SJSA1 (cell line): ENCODE measurements around the gene MYO5A. TPM values are rescaled to one million over a fixed set of nuclear protein-coding genes. Genes with fewer than 3 reads are reported as not detected.

Source experiments
- DNase-seq, 2 experiments: peaks; one replicate each; pipeline ENCODE4 v3.0.0-alpha.2; 2015 to 2020; ENCODE audit warnings: low spot score in 2 of 2, low read depth in 1 of 2
- H3K27ac ChIP-seq: fragments of 250-450 bp; sonication (Bioruptor Pico); 2 replicates; pipeline ENCODE4 v1.5.1; 2020; ENCODE audit warnings: mild to moderate bottlenecking, moderate library complexity
- H3K27me3 ChIP-seq: fragments of 250-450 bp; sonication (Bioruptor Pico); replicated peaks from 2 replicates; pipeline ENCODE4 v1.5.1; 2020; ENCODE audit warnings: mild to moderate bottlenecking, moderate library complexity
- H3K36me3 ChIP-seq: fragments of 250-450 bp; sonication (Bioruptor Pico); 2 replicates; pipeline ENCODE4 v1.5.1; 2020; ENCODE audit warnings: mild to moderate bottlenecking
- H3K4me1 ChIP-seq: fragments of 250-450 bp; sonication (Bioruptor Pico); replicated peaks from 2 replicates; pipeline ENCODE4 v1.6.1; 2021; ENCODE audit warnings: mild to moderate bottlenecking
- H3K4me3 ChIP-seq: fragments of 250-450 bp; sonication (Bioruptor Pico); 2 replicates; pipeline ENCODE4 v1.5.1; 2020; ENCODE audit warnings: mild to moderate bottlenecking
- H3K9me3 ChIP-seq: fragments of 250-450 bp; sonication (Bioruptor Pico); replicated peaks from 2 replicates; pipeline ENCODE4 v1.5.1; 2020; ENCODE audit warnings: mild to moderate bottlenecking
- total RNA-seq: library from RNA; depleted of rRNA; stranded (reverse); fragments of >200 nt; shearing (Covaris generic); gene quantifications from 2 replicates; pipeline ENCODE4 v1.2.3, GENCODE V29; 2014

MYO5A gene
- total RNA-seq, 1 experiment from 2014 or later = 36.3 TPM

- Histone ChIP-seq H3K9me3 (no peaks in the 10 kb centered on the region), H3K27ac (no peak overlapping the region), H3K4me3 (no peak overlapping the region), H3K27me3 (no peaks in the 10 kb centered on the region), H3K36me3 (peaks cover 6% of the 10 kb centered on the region; the same call in 1 of the 2 replicates), H3K4me1 (no peaks in the 10 kb centered on the region)
- no peak for DNase-seq
Measured at GRCh38 chr15:52361975-52362494, 166.6 kb downstream of the MYO5A start.

GRCh38 chr15:52361494-52361893, 167.2 kb downstream of the MYO5A start:
- Histone ChIP-seq H3K9me3 (no peaks in the 10 kb centered on the region), H3K4me3 (no peak overlapping the region), H3K36me3 (peaks cover 6% of the 10 kb centered on the region; the same call in 1 of the 2 replicates), H3K27ac (no peak overlapping the region), H3K4me1 (no peaks in the 10 kb centered on the region), H3K27me3 (no peaks in the 10 kb centered on the region)
- no peak for DNase-seq

GRCh38 chr15:52360229-52361203, 168.2 kb downstream of the MYO5A start:
- Histone ChIP-seq H3K4me3 (no peak overlapping the region), H3K9me3 (no peaks in the 10 kb centered on the region), H3K36me3 (peaks cover 6% of the 10 kb centered on the region; the same call in 1 of the 2 replicates), H3K27ac (no peak overlapping the region), H3K4me1 (no peaks in the 10 kb centered on the region), H3K27me3 (no peaks in the 10 kb centered on the region)
- no peak for DNase-seq

- no peak for DNase-seq
- Histone ChIP-seq H3K9me3 (no peaks in the 10 kb centered on the region), H3K27ac (no peak overlapping the region), H3K4me3 (no peak overlapping the region), H3K27me3 (no peaks in the 10 kb centered on the region), H3K36me3 (peaks cover 6% of the 10 kb centered on the region; the same call in 1 of the 2 replicates), H3K4me1 (no peaks in the 10 kb centered on the region)
Measured at GRCh38 chr15:52359722-52360121, 169.0 kb downstream of the MYO5A start.

GRCh38 chr15:52357949-52358348, 170.7 kb downstream of the MYO5A start:
- Histone ChIP-seq H3K9me3 (no peaks in the 10 kb centered on the region), H3K4me3 (no peak overlapping the region), H3K36me3 (peaks cover 2% of the 10 kb centered on the region; the same call in 1 of the 2 replicates), H3K27me3 (no peaks in the 10 kb centered on the region), H3K4me1 (no peaks in the 10 kb centered on the region), H3K27ac (no peak overlapping the region)
- no peak for DNase-seq

- Histone ChIP-seq H3K4me3 (no peak overlapping the region), H3K4me1 (peaks cover 17% of the 10 kb centered on the region), H3K27ac (no peak overlapping the region), H3K9me3 (no peaks in the 10 kb centered on the region), H3K27me3 (no peaks in the 10 kb centered on the region), H3K36me3 (peaks cover 6% of the 10 kb centered on the region; the same call in 1 of the 2 replicates)
- DNase-seq = no peak
Measured at GRCh38 chr15:52352086-52352485, 176.6 kb downstream of the MYO5A start.

GRCh38 chr15:52351206-52351908, 177.3 kb downstream of the MYO5A start:
- Histone ChIP-seq H3K4me1 (peaks cover 17% of the 10 kb centered on the region), H3K27ac (no peak overlapping the region), H3K36me3 (peaks cover 6% of the 10 kb centered on the region; the same call in 1 of the 2 replicates), H3K4me3 (no peak overlapping the region), H3K9me3 (no peaks in the 10 kb centered on the region), H3K27me3 (no peaks in the 10 kb centered on the region)
- DNase-seq = no peak

- H3K4me3 ChIP-seq = no peak overlapping the region
- no peak for DNase-seq
- H3K27ac ChIP-seq = no peak overlapping the region
- no peaks in the 10 kb centered on the region for H3K27me3 ChIP-seq
- peaks cover 17% of the 10 kb centered on the region for H3K4me1 ChIP-seq
- no peaks in the 10 kb centered on the region for H3K9me3 ChIP-seq
- peaks cover 10% of the 10 kb centered on the region; the same call in 1 of the 2 replicates for H3K36me3 ChIP-seq
Measured at GRCh38 chr15:52350423-52350822, 178.3 kb downstream of the MYO5A start.

GRCh38 chr15:52349052-52349700, 179.5 kb downstream of the MYO5A start:
- Histone ChIP-seq H3K27ac (peak overlapping the region; percentile 57), H3K27me3 (no peaks in the 10 kb centered on the region), H3K4me1 (peaks cover 21% of the 10 kb centered on the region), H3K36me3 (peaks cover 10% of the 10 kb centered on the region; the same call in 1 of the 2 replicates), H3K4me3 (no peak overlapping the region), H3K9me3 (no peaks in the 10 kb centered on the region)
- DNase-seq = peak in 1 of 2 experiments; percentile 48

GRCh38 chr15:52348056-52348745, 180.5 kb downstream of the MYO5A start:
- Histone ChIP-seq H3K4me3 (no peak overlapping the region), H3K27me3 (no peaks in the 10 kb centered on the region), H3K4me1 (peaks cover 26% of the 10 kb centered on the region), H3K27ac (peak overlapping the region; percentile 46), H3K36me3 (peaks cover 10% of the 10 kb centered on the region; the same call in 1 of the 2 replicates), H3K9me3 (no peaks in the 10 kb centered on the region)
- DNase-seq = peak; percentile 49 to 60

- H3K4me1 ChIP-seq = peaks cover 26% of the 10 kb centered on the region
- DNase-seq = no peak
- H3K4me3 ChIP-seq = no peak overlapping the region
- no peaks in the 10 kb centered on the region for H3K27me3 ChIP-seq
- H3K27ac ChIP-seq = no peak overlapping the region
- H3K36me3 ChIP-seq = 0 out of 2 replicates have a peak, but pooled peaks cover 3% of the 10 kb centered on the region
- no peaks in the 10 kb centered on the region for H3K9me3 ChIP-seq
Measured at GRCh38 chr15:52344592-52344991, 184.1 kb downstream of the MYO5A start.

- no peaks in the 10 kb centered on the region for H3K9me3 ChIP-seq
- DNase-seq = no peak
- no peaks in the 10 kb centered on the region for H3K27me3 ChIP-seq
- 0 out of 2 replicates have a peak, but pooled peaks cover 3% of the 10 kb centered on the region for H3K36me3 ChIP-seq
- no peak overlapping the region for H3K4me3 ChIP-seq
- H3K27ac ChIP-seq = no peak overlapping the region
- H3K4me1 ChIP-seq = peaks cover 22% of the 10 kb centered on the region
Measured at GRCh38 chr15:52343831-52344230, 184.8 kb downstream of the MYO5A start.

GRCh38 chr15:52340093-52340492, 188.6 kb downstream of the MYO5A start:
- Histone ChIP-seq H3K4me1 (peaks cover 43% of the 10 kb centered on the region), H3K36me3 (peaks cover 2% of the 10 kb centered on the region; the same call in 1 of the 2 replicates), H3K4me3 (no peak overlapping the region), H3K9me3 (no peaks in the 10 kb centered on the region), H3K27ac (no peak overlapping the region), H3K27me3 (no peaks in the 10 kb centered on the region)
- DNase-seq = no peak
